Activated naive CD4-positive, alpha-beta T cell treated with anti-CD3 and anti-CD28 coated beads, Interleukin-2, amount 10 ng/mL, durations not matched to agents 7 days and 5 days (primary cell): ENCODE measurements around the gene PSMD11.
"Not testable (repeated sequence)": the region's sequence is repeated elsewhere in the genome, so short reads cannot be mapped to it uniquely, and the experiment has no call there.

ENCODE experiments used
- CTCF ChIA-PET: fragments of 350-600 bp; sonication (Branson Sonifier 250); formaldehyde crosslinking; loops from one replicate; lab custom pipeline; 2021; ENCODE audit warnings: antibody characterized with exemption; lab: Charles Lee
- DNase-seq: peaks from one replicate; pipeline ENCODE4 v3.0.0-alpha.2; 2020
- H3K27ac Mint-ChIP-seq: one replicate; pipeline ENCODE4 v1.8.0; 2021; ENCODE audit warnings: mild to moderate bottlenecking, moderate library complexity, mixed read lengths
- H3K27me3 Mint-ChIP-seq: one replicate; pipeline ENCODE4 v1.8.0; 2021; ENCODE audit warnings: mild to moderate bottlenecking, mixed read lengths
- H3K36me3 Mint-ChIP-seq: one replicate; pipeline ENCODE4 v1.8.0; 2021; ENCODE audit warnings: mixed read lengths
- H3K4me1 Mint-ChIP-seq: one replicate; pipeline ENCODE4 v1.8.0; 2021; ENCODE audit warnings: mixed read lengths
- H3K4me3 Mint-ChIP-seq: one replicate; pipeline ENCODE4 v1.8.0; 2021; ENCODE audit warnings: mild to moderate bottlenecking, moderate library complexity, mixed read lengths
- H3K9me3 Mint-ChIP-seq: one replicate; pipeline ENCODE4 v1.8.0; 2021; ENCODE audit warnings: mixed read lengths

Gene PSMD11

DNA sequence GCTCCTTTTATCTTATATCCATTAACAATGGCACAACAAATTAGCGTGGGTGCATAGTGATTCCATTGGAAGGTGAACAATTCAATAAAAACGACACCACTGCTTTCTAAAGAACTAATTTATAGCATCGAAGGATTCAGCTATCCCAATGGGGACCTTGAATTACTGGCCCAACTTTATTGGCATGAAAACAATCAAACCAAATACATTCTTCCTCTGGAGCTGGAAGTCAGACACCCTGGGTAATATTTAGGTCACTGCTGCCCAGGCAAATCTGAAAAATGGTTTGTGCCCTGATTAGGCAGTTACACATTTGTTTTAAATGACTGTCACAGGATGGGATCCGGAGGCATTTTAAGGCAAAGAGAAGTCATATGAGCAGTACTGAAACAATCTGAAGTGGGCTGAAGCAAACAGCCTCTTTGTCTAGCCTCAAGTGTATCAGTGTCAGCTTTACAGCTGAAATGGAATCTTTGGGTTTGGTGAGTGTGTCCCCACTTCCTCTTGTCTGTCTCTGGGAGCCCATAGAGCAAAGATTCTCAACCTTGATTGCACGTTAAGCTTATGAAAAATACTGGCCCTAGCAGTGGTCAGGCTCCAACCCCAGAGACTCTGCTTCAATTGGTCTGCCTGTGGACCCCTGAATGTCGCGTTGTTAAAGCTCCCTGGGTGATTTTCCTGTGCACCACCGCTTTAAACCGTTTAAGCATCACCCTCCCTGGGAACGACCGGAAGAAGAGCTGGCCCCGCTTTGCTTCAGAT is 72.8 kb downstream of the PSMD11 start:
- peak overlapping the region; percentile 17 for H3K4me3 Mint-ChIP-seq
- peak; percentile 34 for DNase-seq
- CTCF ChIA-PET, result interaction anchor here (0.5 to 1.8 kb wide), 6 partner anchors 13 to 1502 kb away, joined by 3 to 5 read pairs (median 4); no protein-coding TSS in a partner anchor
- peak overlapping the region; percentile 75 for H3K27ac Mint-ChIP-seq
- peaks cover 10% of the 10 kb centered on the region for H3K27me3 Mint-ChIP-seq
- no peaks in the 10 kb centered on the region for H3K36me3 Mint-ChIP-seq
- H3K4me1 Mint-ChIP-seq, result peaks cover 65% of the 10 kb centered on the region
- H3K9me3 Mint-ChIP-seq, result no peaks in the 10 kb centered on the region

DNA sequence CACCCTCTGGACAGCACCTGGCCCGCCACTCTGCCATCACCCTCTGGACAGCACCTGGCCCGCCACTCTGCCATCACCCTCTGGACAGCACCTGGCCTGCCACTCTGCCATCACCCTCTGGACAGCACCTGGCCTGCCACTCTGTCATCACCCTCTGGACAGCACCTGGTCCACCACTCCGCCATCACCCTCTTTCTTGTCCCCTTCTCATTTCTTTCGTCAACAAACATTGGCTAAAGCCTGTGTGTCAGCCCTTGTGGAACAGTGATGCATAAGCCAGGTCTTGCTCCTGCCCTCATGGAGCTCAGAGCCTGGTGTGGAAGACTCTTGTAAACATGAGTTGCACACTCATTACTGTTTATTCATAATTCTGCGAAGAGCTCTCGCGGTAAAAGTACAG is 73.7 kb downstream of the PSMD11 start:
- CTCF ChIA-PET, result interaction anchor here (1.0 to 1.8 kb wide), 5 partner anchors 14 to 55 kb away, joined by 3 to 4 read pairs (median 3); no protein-coding TSS in a partner anchor
- no peaks in the 10 kb centered on the region for H3K9me3 Mint-ChIP-seq
- no peak for DNase-seq
- peak overlapping the region; percentile 40 for H3K4me3 Mint-ChIP-seq
- H3K27me3 Mint-ChIP-seq, result peaks cover 10% of the 10 kb centered on the region
- H3K27ac Mint-ChIP-seq, result peak overlapping the region; percentile 62
- H3K36me3 Mint-ChIP-seq, result no peaks in the 10 kb centered on the region
- H3K4me1 Mint-ChIP-seq, result peaks cover 72% of the 10 kb centered on the region

DNA sequence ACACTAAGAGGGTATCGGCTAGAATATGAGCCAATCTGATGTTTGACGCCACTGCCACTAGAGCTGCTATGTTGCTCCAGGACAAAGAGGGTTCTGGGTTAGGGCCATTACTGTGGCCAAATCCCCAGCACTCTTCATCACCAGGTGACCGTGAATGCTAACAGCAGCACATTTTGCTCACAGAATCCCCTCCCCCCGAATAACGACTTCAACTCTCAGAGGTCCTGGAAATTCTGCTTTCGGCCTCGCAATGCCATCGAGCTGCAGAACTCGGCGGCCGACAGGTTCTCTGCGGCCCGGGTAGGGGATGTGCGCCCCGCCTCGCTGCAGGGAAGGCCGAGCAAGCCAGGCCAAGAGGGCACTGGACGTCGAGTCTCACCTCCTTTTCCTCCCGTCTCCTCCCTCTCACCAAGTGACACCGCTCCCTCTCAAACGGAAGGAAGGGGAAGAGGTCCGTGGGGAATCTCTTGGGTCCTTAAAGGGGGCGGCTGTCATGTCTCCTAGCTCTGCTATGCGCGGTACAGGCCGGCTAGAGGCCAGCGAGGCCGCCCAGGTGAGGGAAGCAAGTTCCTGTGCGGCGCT is 74.4 kb downstream of the PSMD11 start:
- peak overlapping the region; percentile 40 for H3K4me3 Mint-ChIP-seq
- no peaks in the 10 kb centered on the region for H3K9me3 Mint-ChIP-seq
- no peaks in the 10 kb centered on the region for H3K36me3 Mint-ChIP-seq
- CTCF ChIA-PET, result interaction anchor here (1.1 kb wide), 2 partner anchors 25 to 29 kb away, joined by 3 read pairs; no protein-coding TSS in a partner anchor
- peaks cover 6% of the 10 kb centered on the region for H3K27me3 Mint-ChIP-seq
- DNase-seq, result no peak
- H3K4me1 Mint-ChIP-seq, result peaks cover 76% of the 10 kb centered on the region
- H3K27ac Mint-ChIP-seq, result peak overlapping the region; percentile 74

DNA sequence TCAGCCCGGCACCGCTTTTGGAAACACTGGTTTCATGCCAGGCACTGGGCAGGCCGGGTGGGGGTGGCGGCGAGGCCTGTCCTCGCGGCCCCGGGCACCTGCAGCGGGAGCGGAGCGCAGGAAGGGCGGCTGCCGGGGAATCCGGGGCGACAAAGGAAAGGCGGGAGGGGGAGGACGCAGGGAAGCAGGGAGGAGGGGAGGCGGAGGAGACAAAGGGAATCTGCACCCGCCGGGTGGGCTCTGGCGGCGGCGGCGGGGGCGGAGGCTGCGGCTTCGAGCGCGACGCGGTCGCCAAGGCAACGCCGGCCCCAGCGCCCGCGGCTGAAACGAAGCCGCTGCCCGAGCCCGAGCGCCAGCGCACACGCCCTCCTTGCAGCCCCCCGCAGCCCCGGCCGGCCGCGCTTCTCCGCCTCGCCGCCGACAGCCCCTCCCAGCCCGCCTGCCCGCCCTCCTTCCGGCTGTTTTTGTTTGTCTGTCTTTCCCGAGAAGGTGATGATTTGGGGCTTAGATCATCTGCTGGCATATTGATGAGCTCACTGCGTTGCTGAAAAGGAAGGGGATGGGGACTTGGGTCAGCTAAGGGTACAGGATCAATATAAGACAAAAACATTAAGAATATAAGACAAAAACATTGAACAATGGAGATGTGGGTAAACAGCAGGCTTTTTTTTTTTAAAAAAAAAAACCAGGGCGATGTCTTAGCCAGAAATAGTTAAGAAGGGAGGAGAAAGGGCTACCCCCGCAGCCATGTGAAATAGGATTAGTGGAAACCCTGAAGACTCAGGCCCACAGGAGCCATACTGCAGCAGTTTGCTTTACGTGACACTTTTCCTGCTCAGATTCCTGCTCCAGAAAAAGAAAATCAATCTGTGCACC is 75.2 kb downstream of the PSMD11 start:
- Mint-ChIP-seq H3K4me1 (peaks cover 82% of the 10 kb centered on the region), H3K36me3 (no peaks in the 10 kb centered on the region), H3K4me3 (peak overlapping the region; percentile 73), H3K9me3 (no peaks in the 10 kb centered on the region), H3K27me3 (peaks cover 6% of the 10 kb centered on the region), H3K27ac (peak overlapping the region; percentile 96)
- CTCF ChIA-PET, result interaction anchor here (1.3 kb wide), 1 partner anchor 28 kb away, joined by 6 read pairs; no protein-coding TSS in a partner anchor
- peak; percentile 85 for DNase-seq

DNA sequence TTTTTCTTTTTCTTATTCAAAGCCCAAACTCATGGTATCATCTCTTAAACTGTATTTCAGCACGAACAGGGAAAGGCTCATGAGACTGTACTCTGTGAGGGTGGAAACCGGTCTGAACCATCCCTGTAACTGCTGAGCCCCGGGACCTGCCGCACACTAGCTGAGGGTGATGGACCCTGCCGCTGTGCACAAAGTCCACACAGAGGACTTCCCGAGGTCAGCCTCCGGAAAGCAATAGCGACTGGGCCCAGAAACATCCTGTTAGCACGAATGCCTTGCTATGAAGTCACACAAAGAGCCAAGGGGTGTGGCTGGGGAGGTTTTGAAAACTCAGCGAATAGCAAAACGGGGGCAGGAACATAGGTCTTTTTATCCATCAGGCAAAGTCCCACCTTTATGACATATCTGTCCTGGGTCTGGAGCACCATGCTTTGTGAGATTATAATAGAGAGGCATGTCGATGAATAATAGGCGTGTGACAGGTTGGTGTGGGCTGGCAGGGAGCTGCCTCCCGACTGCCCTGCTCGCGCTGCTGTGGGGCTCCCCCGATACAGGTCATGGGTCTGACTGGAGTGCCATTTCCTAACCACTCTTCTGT is 75.9 kb downstream of the PSMD11 start:
- H3K9me3 Mint-ChIP-seq, result no peaks in the 10 kb centered on the region
- peaks cover 86% of the 10 kb centered on the region for H3K4me1 Mint-ChIP-seq
- H3K27me3 Mint-ChIP-seq, result peaks cover 6% of the 10 kb centered on the region
- CTCF ChIA-PET, result interaction anchor here (1.3 kb wide), 1 partner anchor 29 kb away, joined by 6 read pairs; no protein-coding TSS in a partner anchor
- H3K36me3 Mint-ChIP-seq, result no peaks in the 10 kb centered on the region
- DNase-seq, result peak; percentile 78
- H3K4me3 Mint-ChIP-seq, result peak overlapping the region; percentile 73
- H3K27ac Mint-ChIP-seq, result peak overlapping the region; percentile 96

DNA sequence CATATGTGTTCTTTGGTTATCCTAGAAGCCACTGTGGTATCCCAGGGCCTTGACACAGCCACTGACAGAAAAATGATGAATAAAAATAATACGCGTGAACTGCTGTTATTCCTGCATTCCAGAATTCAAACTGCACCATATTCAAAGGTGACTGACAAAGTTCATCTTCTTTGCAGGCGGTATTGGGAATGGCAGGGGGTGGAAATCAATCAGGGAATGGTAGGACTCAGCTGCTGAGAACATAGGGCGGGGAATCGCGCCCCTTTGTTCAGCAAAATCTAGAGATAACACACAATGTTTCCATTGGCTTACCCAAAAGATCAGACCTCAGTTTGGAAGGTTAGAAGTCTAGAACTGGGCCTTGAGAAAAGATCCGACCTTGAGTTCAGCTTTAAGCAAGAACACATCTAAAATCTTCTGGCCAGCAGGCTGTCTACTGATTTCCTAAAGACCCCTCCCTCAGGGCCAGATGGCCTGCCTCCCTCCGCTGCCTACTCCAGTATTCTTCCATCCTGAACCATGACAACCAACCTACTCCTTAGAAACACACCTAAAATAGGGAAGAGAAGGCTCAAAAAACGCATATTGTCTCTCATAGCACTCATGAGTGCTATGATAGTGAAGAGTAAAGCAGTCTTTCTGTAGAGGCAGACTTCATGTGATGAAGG is 76.6 kb downstream of the PSMD11 start:
- peak overlapping the region; percentile 96 for H3K27ac Mint-ChIP-seq
- H3K9me3 Mint-ChIP-seq, result no peaks in the 10 kb centered on the region
- CTCF ChIA-PET, result no interaction called here
- H3K4me1 Mint-ChIP-seq, result peaks cover 83% of the 10 kb centered on the region
- peak overlapping the region; percentile 73 for H3K4me3 Mint-ChIP-seq
- no peak for DNase-seq
- peaks cover 11% of the 10 kb centered on the region for H3K27me3 Mint-ChIP-seq
- H3K36me3 Mint-ChIP-seq, result no peaks in the 10 kb centered on the region

DNA sequence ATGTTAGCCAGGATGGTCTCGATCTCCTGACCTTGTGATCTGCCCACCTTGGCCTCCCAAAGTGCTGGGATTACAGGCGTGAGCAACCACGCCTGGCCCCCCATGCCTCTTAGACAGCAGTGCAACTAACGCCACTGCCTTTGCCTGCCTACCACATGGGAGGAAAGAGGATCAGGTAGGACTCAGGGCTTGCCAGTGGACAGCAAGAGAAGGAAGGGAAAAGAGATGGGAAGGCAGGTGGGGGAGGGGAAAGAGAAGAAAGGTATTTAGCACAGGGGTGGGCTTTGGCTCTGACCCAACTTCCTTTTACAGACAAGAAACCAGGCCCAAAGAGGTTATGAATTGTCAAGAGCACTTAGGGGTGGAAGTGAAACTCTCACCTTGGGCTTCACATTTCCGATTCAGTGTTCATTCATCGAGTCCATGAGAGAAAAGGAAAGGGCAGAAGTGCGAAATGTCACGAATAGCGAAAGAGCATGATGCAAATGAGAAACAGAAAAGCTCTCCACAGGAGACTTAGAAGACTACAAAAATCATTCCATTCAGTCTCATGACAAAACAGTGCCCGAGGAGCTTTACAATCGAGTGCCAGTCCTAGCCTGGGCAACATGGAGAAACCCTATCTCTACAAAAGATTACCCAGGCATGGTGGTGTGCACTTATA is 78.8 kb downstream of the PSMD11 start:
- Mint-ChIP-seq H3K36me3 (no peaks in the 10 kb centered on the region), H3K4me1 (peaks cover 71% of the 10 kb centered on the region), H3K4me3 (peak overlapping the region; percentile 5), H3K9me3 (no peaks in the 10 kb centered on the region), H3K27me3 (peaks cover 25% of the 10 kb centered on the region), H3K27ac (peak overlapping the region; percentile 89)
- DNase-seq, result peak; percentile 50
- CTCF ChIA-PET, result interaction anchor here (1.1 to 3.4 kb wide), 8 partner anchors 19 to 60 kb away, joined by 3 to 22 read pairs (median 10); partner anchors contain the start of gene CDK5R1

DNA sequence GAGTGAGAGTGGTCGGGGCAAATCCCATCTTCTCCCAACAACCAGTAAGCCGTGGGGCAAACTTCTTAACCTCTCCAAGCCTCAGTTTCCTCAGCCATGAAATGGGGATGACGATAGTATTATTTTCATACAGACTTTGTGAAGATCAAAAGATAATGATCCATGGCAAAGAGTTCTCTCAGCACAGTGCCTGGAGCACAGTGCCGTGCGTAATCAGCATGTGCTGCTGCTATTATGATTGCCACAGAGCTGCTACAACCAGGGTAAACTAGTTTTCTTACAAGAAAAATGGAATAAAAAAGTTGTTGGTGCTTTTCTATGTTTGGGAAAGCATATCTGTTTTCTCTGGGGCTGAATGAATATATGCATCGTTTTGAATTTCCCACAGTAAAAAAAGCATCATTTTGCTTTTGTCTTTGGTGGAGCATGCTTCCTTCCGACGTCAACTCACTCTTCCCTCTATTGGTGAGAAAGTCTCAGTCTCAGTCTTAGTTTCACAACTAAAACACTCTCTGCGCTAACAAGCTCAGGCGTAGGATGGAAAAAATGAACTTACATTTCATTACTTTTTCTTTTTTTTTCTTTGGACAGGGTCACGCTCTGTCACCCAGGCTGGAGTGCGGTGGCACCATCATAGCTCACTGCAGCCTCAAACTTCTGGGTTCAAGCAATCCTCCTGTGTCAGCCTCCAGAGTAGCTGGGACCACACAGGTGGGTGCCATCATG is 79.7 kb downstream of the PSMD11 start:
- H3K4me3 Mint-ChIP-seq, result peak overlapping the region; percentile 37
- peak; percentile 39 for DNase-seq
- peak overlapping the region; percentile 89 for H3K27ac Mint-ChIP-seq
- no peaks in the 10 kb centered on the region for H3K9me3 Mint-ChIP-seq
- H3K36me3 Mint-ChIP-seq, result no peaks in the 10 kb centered on the region
- CTCF ChIA-PET, result interaction anchor here (0.6 to 3.4 kb wide), 10 partner anchors 14 to 85 kb away, joined by 3 to 22 read pairs (median 5); partner anchors contain the start of gene CDK5R1
- H3K27me3 Mint-ChIP-seq, result peaks cover 27% of the 10 kb centered on the region
- H3K4me1 Mint-ChIP-seq, result peaks cover 71% of the 10 kb centered on the region

DNA sequence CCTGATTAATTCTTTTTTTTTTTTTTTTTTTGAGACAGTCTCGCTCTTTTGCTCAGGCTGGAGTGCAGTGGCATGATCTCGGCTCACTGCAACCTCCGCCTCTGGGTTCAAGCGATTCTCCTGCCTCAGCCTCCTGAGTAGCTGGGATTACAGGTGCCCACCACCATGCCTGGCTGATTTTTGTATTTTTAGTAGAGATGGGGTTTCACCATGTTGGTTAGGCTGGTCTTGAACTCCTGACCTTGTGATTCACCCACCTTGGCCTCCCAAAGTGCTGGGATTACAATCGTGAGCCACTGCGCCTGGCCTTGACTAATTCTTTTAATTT is 80.2 kb downstream of the PSMD11 start:
- peaks cover 72% of the 10 kb centered on the region for H3K4me1 Mint-ChIP-seq
- H3K27me3 Mint-ChIP-seq, result peaks cover 27% of the 10 kb centered on the region
- H3K27ac Mint-ChIP-seq, result peak overlapping the region; percentile 89
- H3K9me3 Mint-ChIP-seq, DNase-seq, H3K4me3 Mint-ChIP-seq, H3K36me3 Mint-ChIP-seq: not testable (repeated sequence)
- CTCF ChIA-PET, result interaction anchor here (0.6 to 3.4 kb wide), 8 partner anchors 20 to 84 kb away, joined by 3 to 22 read pairs (median 8); partner anchors contain the start of gene CDK5R1

DNA sequence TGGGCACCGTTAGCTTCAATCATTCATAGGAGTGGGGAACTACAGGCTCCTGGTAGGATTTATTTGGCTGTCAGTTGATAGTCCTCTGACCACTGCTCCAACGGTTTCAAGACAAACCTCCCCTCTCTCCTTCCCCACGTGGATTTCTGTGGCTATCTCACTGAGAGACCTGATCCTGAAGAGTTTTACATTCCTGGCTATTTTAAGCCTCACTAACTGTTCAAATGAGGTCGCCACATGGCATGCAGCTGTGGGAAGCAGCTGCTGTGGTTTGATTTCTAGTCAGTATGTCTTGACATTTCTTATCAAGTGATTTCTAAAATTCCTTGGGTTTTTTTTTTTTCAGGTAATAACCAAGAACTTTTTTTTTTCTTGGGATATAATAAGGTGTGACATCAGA is 80.8 kb downstream of the PSMD11 start:
- CTCF ChIA-PET, result interaction anchor here (2.8 to 3.4 kb wide), 3 partner anchors 26 to 37 kb away, joined by 11 to 22 read pairs (median 12); partner anchors contain the start of gene CDK5R1
- no peak overlapping the region for H3K4me3 Mint-ChIP-seq
- peaks cover 66% of the 10 kb centered on the region for H3K4me1 Mint-ChIP-seq
- no peak for DNase-seq
- H3K27me3 Mint-ChIP-seq, result peaks cover 27% of the 10 kb centered on the region
- H3K9me3 Mint-ChIP-seq, result no peaks in the 10 kb centered on the region
- H3K27ac Mint-ChIP-seq, result no peak overlapping the region
- H3K36me3 Mint-ChIP-seq, result no peaks in the 10 kb centered on the region

DNA sequence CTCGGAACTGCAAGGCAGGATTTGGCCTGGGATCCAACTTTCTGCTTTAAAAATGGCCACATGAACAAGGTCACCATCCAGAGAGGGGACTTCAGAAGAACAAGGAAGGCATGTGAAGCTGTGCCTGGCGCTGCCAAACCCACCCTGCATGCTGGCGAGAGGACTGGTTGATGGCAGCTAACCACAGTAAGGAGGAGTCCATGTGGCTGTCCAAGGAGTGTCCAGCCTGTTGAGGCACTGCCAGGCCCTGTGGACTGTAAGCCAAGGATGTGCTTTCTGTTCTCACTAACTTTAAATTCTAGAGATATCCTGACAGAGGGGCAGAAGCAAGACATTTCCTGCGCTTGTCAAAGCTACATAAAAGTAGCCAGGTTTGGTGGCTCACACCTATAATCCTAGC is 82.8 kb downstream of the PSMD11 start:
- Mint-ChIP-seq H3K4me3 (no peak overlapping the region), H3K9me3 (no peaks in the 10 kb centered on the region), H3K27ac (no peak overlapping the region), H3K27me3 (peaks cover 33% of the 10 kb centered on the region), H3K4me1 (peaks cover 51% of the 10 kb centered on the region), H3K36me3 (no peaks in the 10 kb centered on the region)
- CTCF ChIA-PET, result interaction anchor here (1.7 kb wide), 1 partner anchor 65 kb away, joined by 3 read pairs; no protein-coding TSS in a partner anchor
- DNase-seq, result no peak

DNA sequence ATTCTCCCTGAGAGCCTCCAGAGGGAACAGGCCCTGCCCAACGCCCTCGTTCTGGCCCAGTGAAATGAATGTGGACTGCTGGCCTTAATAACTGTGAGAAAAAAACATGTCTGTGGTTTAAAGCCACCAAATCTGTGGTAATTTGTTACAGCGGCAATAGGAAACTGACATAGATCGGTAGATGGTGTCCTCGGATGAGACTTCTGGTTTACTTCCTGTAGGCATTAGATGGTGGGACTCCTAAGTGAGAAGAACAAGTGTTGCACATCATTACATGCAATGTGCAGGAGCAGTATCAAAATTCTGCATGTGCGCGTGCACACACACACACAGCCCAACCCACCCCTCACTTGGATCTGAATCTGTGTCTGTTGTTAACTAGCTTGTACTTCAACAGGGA is 84.5 kb downstream of the PSMD11 start:
- Mint-ChIP-seq H3K27ac (no peak overlapping the region), H3K4me1 (peaks cover 36% of the 10 kb centered on the region)

More for the DNA sequence above, 84.5 kb downstream of the PSMD11 start:
- no peak for DNase-seq
- no peak overlapping the region for H3K4me3 Mint-ChIP-seq
- H3K27me3 Mint-ChIP-seq, result peaks cover 39% of the 10 kb centered on the region
- CTCF ChIA-PET, result interaction anchor here (0.7 kb wide), 1 partner anchor 22 kb away, joined by 3 read pairs; no protein-coding TSS in a partner anchor
- no peaks in the 10 kb centered on the region for H3K9me3 Mint-ChIP-seq
- no peaks in the 10 kb centered on the region for H3K36me3 Mint-ChIP-seq
